Measurements from ENCODE around the gene STK38. TPM values are rescaled to one million over a fixed set of nuclear protein-coding genes. Genes with fewer than 3 reads are reported as not detected.

Gene STK38
- total and polyA plus RNA-seq, 2 of the 13 experiments (the other 11 are each of a cell fraction or from before 2014, with no cell fraction given) = 10.3 to 20.7 TPM

GRCh38 chr6:36546920-36547645 is at the start of gene STK38 (continued):
- TF ChIP-seq ZNF788 (CRISPR knock-in tag; IDR thresholded peaks at IDR 0.05; ENCODE audit: borderline replicate concordance) = peak; percentile 88; the same call in 1 of the 2 replicates
- TF ChIP-seq ZNF343 (CRISPR knock-in tag; IDR thresholded peaks at IDR 0.05) = 0 out of 2 replicates have a peak, but pooled peaks have one; percentile 70
- TF ChIP-seq KAT8 (CRISPR knock-in tag; IDR thresholded peaks at IDR 0.05) = peak; percentile 89
- no peak for TF ChIP-seq MED8 (CRISPR knock-in tag; IDR thresholded peaks at IDR 0.05; ENCODE audit: insufficient replicate concordance)
- peak; percentile 85 for TF ChIP-seq KMT2A (CRISPR knock-in tag; IDR thresholded peaks at IDR 0.05)
- TF ChIP-seq ZNF282 (IDR thresholded peaks at IDR 0.05; ENCODE audit: partially characterized antibody) = no peak
- TF ChIP-seq TFAP4 (IDR thresholded peaks at IDR 0.05; ENCODE audit: borderline replicate concordance, low read depth) = no peak; the same call in 1 of the 2 replicates
- TF ChIP-seq WIZ (CRISPR knock-in tag; IDR thresholded peaks at IDR 0.05) = peak; percentile 84
- TF ChIP-seq RBAK (CRISPR knock-in tag; IDR thresholded peaks at IDR 0.05) = no peak
- TF ChIP-seq ZMYM4 (CRISPR knock-in tag; IDR thresholded peaks at IDR 0.05) = no peak
- peak; percentile 65; the same call in 1 of the 2 replicates for TF ChIP-seq ZBTB43 (CRISPR knock-in tag; conservative IDR thresholded peaks at IDR 0.05)
- TF ChIP-seq GABPB1 (CRISPR knock-in tag; IDR thresholded peaks at IDR 0.05) = peak; percentile 83
- TF ChIP-seq, protein P1, sequence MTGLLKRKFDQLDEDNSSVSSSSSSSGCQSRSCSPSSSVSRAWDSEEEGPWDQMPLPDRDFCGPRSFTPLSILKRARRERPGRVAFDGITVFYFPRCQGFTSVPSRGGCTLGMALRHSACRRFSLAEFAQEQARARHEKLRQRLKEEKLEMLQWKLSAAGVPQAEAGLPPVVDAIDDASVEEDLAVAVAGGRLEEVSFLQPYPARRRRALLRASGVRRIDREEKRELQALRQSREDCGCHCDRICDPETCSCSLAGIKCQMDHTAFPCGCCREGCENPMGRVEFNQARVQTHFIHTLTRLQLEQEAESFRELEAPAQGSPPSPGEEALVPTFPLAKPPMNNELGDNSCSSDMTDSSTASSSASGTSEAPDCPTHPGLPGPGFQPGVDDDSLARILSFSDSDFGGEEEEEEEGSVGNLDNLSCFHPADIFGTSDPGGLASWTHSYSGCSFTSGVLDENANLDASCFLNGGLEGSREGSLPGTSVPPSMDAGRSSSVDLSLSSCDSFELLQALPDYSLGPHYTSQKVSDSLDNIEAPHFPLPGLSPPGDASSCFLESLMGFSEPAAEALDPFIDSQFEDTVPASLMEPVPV (CRISPR knock-in tag; IDR thresholded peaks at IDR 0.05) = peak; percentile 56; the same call in 1 of the 2 replicates
- TF ChIP-seq NFIC (IDR thresholded peaks at IDR 0.05; ENCODE audit: low read length) = no peak
- TF ChIP-seq TP53 (CRISPR knock-in tag; conservative IDR thresholded peaks at IDR 0.05) = peak; percentile 67; the same call in 1 of the 2 replicates
- TF ChIP-seq SIX1 (CRISPR knock-in tag; IDR thresholded peaks at IDR 0.05; ENCODE audit: borderline replicate concordance) = no peak
- TF ChIP-seq ZBTB49 (CRISPR knock-in tag; IDR thresholded peaks at IDR 0.05; ENCODE audit: borderline replicate concordance) = no peak
- TF ChIP-seq ELF4 (CRISPR knock-in tag; IDR thresholded peaks at IDR 0.05; ENCODE audit: borderline replicate concordance) = peak; percentile 46; the same call in 1 of the 2 replicates
- TF ChIP-seq, protein P2, sequence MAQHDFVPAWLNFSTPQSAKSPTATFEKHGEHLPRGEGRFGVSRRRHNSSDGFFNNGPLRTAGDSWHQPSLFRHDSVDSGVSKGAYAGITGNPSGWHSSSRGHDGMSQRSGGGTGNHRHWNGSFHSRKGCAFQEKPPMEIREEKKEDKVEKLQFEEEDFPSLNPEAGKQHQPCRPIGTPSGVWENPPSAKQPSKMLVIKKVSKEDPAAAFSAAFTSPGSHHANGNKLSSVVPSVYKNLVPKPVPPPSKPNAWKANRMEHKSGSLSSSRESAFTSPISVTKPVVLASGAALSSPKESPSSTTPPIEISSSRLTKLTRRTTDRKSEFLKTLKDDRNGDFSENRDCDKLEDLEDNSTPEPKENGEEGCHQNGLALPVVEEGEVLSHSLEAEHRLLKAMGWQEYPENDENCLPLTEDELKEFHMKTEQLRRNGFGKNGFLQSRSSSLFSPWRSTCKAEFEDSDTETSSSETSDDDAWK (CRISPR knock-in tag; IDR thresholded peaks at IDR 0.05) = no peak
- no peak for TF ChIP-seq MNT (IDR thresholded peaks at IDR 0.05)
- peak; percentile 65; the same call in 1 of the 2 replicates for TF ChIP-seq KLF9 (CRISPR knock-in tag; IDR thresholded peaks at IDR 0.05; ENCODE audit: low read depth)
